Raji (cell line): ENCODE data around the gene ABCG1.

Source experiments
- POLR2A ChIP-seq: IDR thresholded peaks from 2 replicates; pipeline ENCODE4 v1.6.1; 2011; ENCODE audit warnings: low read depth, low read length, control low read depth; ENCODE audit not compliant: insufficient read depth

ABCG1 gene

GRCh38 chr21:42218836-42219605, at the start of gene ABCG1:
TSS of gene ABCG1 (plus strand) at chr21:42219140. CDS start at chr21:42219263, 123 bp downstream.
- TF ChIP-seq POLR2A = no peak

GRCh38 chr21:42169758-42170157, 49.2 kb upstream of the ABCG1 start:
- TF ChIP-seq POLR2A = no peak

GRCh38 chr21:42171091-42172053, 47.6 kb upstream of the ABCG1 start:
- TF ChIP-seq POLR2A = no peak

DNA sequence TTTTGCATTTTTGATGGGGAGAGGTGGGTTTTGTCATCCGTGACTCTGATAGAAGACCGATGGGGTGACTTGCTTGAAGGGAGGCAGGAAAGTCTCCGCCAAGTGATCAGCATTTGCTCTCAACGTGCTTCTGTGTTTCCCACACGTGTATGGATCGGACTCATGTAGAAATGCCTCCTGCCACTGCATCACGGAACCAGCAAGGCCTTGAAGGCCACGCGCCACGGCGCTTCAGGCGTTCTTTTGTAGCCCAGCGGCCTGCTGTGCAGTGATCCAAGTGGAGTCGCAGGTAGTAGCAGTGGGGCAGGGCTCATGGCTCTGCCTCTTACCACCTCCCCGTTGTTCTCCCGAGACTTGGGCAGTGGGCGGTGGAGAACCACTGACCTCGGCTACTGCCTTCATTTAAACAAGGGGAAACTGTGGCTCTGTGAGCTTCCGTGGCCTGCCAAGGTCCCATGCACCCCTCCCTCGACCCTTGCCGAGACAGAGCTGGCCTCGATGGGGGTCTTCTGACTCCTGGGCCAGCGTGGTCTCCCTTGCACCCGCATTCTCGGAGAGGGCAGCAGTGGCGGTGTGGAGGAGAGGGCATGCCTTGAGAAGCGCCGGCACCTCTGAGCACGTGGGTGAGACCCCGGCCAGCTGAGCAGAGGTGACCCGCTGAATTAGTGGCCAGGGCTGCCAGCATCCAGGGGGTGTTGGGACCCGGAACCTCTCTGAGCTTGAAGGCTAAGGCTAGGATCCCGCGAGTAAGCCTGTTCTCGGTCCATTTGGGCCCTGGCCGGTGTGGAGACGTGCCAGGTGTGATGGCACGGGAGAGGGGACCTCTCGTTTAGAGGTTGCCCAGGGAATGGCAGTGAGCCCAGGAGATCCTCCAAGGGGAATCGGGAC, 46.1 kb upstream of the ABCG1 start:
- TF ChIP-seq POLR2A = no peak

DNA sequence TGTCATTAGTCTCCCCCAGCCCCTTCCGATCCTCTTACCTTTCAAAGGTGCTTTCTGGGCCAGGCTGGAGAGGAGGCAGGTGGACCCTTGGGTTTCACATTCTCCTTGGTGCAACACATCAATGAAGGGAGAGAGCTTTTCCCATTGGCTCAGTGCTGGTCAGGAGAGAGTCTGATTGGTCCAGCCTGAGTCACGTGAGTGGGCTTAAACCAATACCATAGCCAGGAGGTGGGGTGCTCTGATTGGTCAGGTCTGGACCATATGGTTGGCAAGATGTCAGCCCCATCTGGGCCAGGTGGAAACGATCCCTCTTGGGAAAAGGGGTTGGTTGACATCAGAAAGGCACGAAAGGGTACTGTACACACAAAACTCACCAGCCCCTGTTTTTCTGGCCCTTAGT, 44.8 kb upstream of the ABCG1 start:
- TF ChIP-seq POLR2A = no peak

DNA sequence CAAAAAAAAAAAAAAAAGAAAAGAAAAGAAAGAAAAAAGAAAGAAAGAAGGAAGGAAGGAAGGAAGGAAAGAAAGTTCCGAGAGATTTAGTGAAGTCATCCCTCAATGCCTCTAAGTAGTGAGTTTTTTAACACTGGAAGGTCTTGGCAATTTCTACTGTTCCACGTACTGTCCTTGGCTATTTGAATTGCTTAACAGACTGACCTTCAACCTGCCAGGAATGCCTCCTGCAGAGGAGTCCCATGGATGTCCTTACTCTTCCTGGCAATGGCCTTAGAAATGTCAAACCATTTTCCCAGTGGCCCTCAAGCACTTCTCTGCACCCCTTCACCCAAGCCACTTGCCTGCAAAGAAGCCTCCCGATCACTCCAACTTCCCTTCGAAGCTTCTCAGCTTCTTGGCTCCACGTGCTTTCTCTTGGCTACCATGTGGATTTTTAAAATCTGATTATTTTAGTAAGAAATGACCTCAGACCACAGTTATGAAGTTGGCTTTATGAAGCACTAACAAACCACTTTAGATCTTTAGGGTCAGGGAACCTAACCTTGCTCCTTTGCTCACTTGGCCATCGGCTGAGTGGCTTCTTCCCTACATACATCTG, 43.7 kb upstream of the ABCG1 start:
- no peak for TF ChIP-seq POLR2A

DNA sequence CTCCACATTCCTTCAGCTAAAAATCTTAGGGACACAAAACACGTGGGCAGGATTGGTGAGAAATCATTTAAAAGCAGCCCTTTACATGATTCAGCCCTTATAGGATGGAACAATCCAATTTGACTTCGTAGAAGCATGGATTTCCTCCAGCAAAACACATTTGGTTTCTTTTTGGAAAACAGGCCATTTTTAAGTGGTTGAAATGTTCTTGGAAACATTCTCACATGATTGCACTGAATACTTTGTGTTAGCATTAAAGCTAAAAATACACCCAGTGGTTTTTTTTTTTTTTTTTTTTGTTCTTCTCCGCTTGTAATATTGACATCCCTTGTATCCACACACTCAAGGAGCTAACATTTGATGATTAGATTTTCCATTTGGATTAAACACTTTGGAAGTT, 42.1 kb upstream of the ABCG1 start:
- no peak for TF ChIP-seq POLR2A

- TF ChIP-seq POLR2A = no peak
These were observed 39.6 kb upstream of the ABCG1 start for GRCh38 chr21:42179316-42179715.

DNA sequence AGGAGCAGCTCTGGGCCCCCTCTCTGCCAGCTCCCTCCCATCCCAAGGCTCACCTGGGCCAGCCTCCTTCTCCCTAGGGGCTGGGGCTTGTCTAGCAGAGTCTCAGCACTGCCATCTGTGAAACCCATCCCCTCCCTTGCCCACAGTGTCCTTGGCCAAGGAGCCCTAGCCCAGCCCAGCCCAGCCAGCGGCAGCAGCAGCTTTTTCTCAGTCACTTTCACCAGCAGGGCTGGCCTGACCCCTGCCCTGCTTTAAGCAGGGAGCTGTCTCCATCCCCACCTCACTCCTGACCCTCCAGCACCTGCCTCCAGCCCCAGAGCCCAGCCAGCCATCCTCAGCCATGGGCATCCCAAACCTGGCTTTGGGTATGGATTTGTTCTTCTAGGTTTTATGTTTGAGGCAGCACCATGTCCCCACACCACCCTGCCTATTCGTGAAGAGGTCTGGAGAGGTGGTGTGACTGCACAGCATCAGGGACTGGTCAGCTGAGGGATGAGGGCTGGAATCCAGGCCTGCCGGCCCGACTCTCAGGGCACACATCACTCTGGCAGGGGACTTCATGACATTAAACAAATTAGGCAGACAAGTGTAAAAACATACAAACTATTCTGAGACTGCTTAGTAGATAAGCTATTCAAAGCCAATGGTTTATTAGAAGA, 36.1 kb upstream of the ABCG1 start:
- TF ChIP-seq POLR2A = no peak

- no peak for TF ChIP-seq POLR2A
These were observed 35.3 kb upstream of the ABCG1 start for GRCh38 chr21:42183374-42184266.

GRCh38 chr21:42186591-42186990, 32.3 kb upstream of the ABCG1 start:
- no peak for TF ChIP-seq POLR2A

DNA sequence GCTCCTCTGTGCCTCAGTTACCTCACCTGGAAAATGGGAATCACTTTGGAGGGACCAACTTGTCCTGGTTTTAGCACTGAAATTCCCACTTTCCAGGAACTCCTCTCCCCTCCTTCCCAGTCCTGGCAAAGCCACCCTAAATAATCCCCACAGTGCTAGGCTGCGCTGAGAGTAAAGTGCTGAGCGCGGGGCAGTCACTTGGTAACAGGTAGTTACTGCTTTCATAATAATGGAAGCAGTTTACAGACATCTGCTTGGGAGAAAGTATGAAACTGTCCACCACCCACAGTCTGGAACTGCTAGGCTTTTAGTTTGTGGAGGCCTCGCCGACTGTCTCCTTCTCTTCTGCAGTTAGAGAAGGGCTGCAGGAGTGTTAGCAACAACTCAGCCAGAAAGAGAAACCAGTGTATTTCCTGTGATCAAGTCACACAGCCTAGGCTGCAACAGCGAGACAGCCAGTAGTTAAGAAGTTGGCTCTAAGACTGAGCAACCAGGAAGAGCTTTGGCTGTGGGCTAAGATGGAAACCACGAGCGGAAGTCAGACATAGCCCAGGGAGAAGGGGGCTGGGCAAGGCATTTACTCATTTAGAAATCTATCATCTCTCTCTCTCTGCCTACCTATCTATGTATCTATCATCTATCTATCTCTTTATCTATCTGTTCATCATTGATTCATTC, 30.8 kb upstream of the ABCG1 start:
- TF ChIP-seq POLR2A = peak; percentile 52

- no peak for TF ChIP-seq POLR2A
These were observed 30.3 kb upstream of the ABCG1 start for GRCh38 chr21:42188663-42189062.
